ENCODE measurements around the gene PUSL1.

The PUSL1 gene

GRCh38 chr1:1262758-1263157 is 45.6 kb upstream of the PUSL1 start:
- DNase-seq (ENCODE audit: low spot score) = no peak
- no peak for TF ChIP-seq CTCF (IDR thresholded peaks at IDR 0.05; ENCODE audit: extremely low read depth, missing control alignments)

GRCh38 chr1:1264026-1264425 is 44.4 kb upstream of the PUSL1 start:
- no peak for TF ChIP-seq CTCF (IDR thresholded peaks at IDR 0.05; ENCODE audit: extremely low read depth, missing control alignments)

GRCh38 chr1:1264868-1265272 is 43.5 kb upstream of the PUSL1 start:
- no peak for DNase-seq (ENCODE audit: low spot score)
- TF ChIP-seq CTCF (IDR thresholded peaks at IDR 0.05; ENCODE audit: extremely low read depth, missing control alignments) = no peak

More at GRCh38 chr1:1264026-1264425, 44.4 kb upstream of the PUSL1 start:
- no peak for DNase-seq (ENCODE audit: low spot score)

GRCh38 chr1:1267488-1268283 is 40.7 kb upstream of the PUSL1 start:
- no peak for TF ChIP-seq CTCF (IDR thresholded peaks at IDR 0.05; ENCODE audit: extremely low read depth, missing control alignments)
- DNase-seq (ENCODE audit: low spot score) = no peak

- no peak for DNase-seq (ENCODE audit: low spot score)
- no peak for TF ChIP-seq CTCF (IDR thresholded peaks at IDR 0.05; ENCODE audit: extremely low read depth, missing control alignments)
Observed at GRCh38 chr1:1268284-1268682, 40.1 kb upstream of the PUSL1 start.

- no peak for DNase-seq (ENCODE audit: low spot score)
- TF ChIP-seq CTCF (IDR thresholded peaks at IDR 0.05; ENCODE audit: extremely low read depth, missing control alignments) = no peak
Observed at GRCh38 chr1:1270813-1271212, 37.6 kb upstream of the PUSL1 start.

- no peak for TF ChIP-seq CTCF (IDR thresholded peaks at IDR 0.05; ENCODE audit: extremely low read depth, missing control alignments)
- DNase-seq (ENCODE audit: low spot score) = no peak
Observed at GRCh38 chr1:1272341-1273208, 35.8 kb upstream of the PUSL1 start.

Measured in GM20000 (cell line).